Mucosa of gallbladder (tissue), 1 donor: ENCODE data around the gene SMIM12. TPM values are rescaled to one million over a fixed set of nuclear protein-coding genes. Genes with fewer than 3 reads are reported as not detected.
A peak's percentile ranks its signal among the peaks of the same experiment; 100 is the strongest.
"Not testable (repeated sequence)": the region's sequence is repeated elsewhere in the genome, so short reads cannot be mapped to it uniquely, and the experiment has no call there.

Experiments
- DNase-seq: peaks from one replicate; pipeline ENCODE4 v3.0.0-alpha.2; 2020; ENCODE audit warnings: low spot score
- total RNA-seq: library from RNA; stranded (reverse); gene quantifications from one replicate; pipeline ENCODE4 v1.2.1, GENCODE V29; 2021
- donor health status: DM: no; HTN: no; CAD: no.

Gene SMIM12
- total RNA-seq, 1 donor from 2014 or later, result 28.9 TPM

DNA sequence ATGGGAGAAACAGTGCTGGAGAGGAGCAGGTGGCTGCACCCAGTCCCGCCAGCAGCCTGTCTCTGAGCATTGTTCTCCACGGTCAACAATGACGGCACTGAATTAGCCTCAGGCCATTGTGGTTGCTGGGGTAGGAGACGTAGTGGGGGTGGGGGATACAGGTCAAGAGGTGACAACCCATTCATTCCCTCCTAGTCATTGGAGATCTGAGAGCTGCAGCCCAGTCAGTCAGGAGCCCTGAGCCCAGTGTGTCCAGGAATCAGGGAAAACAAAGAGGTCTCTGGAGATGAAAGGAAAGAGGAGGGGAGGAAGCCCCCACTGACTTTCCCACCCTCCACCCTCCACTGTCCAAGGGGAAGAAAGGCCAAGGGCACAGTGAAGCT lies 15.3 kb downstream of the SMIM12 start:
- DNase-seq, result no peak

DNA sequence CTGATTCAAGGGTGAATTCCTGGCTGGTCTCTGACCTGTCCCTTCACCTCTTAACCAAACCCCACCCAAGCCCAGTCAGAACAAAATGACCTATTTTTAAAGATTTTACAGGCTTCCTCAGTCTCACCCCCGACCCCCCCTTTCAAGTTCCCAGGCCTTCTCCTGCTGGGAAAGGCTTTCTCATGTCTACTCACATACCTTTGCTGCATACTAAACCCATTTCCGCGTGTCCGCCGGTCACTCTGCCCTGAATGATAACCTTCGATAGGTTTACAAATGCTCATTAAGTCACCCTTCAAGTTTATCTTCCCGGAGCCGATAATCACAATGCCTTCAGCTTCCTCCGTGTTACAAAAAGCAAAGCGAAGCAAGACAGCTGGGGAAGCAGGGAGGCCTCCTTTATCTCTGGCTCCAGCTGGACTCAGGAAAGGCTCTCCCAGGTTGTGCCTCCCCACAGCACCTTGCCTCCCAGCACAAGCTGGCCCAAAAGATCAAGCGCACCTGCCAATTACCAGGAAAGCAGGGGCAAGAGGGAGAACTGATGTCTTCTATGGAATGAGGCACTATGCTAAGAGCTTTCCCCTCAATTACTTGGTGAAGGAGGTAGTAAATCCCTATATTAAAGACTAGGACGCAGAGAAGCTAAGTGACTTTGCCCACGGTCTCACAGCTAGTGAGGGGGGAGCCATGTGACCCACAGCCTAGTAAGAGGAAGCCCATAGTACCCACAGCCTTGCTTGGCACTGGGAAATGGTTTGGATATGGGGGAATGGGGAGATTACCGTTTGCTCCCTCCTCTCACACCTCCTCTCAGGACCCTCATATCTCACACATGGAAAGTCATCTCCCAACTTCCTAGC lies 15.9 kb downstream of the SMIM12 start:
- DNase-seq, result no peak

DNA sequence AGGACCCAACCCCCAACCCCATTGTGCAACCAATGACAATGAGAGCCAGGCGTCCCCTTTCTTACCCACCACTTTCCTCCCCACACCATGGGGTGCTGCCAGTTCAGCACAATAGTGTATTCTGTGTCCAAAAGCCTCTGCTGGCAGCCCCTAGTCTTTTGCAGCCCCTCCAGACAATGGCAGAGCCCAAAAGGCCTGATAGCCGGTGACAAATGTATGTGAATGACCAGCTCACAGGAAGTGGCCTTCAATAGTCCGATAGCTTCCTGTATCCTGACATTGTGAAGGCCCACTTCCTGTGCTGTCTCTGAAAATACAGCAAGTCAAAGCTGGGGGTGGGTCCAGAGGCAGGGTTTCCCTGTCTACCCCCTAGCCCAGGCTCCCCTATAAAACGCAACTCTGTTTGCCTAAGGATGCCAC lies 16.6 kb downstream of the SMIM12 start:
- no peak for DNase-seq

DNA sequence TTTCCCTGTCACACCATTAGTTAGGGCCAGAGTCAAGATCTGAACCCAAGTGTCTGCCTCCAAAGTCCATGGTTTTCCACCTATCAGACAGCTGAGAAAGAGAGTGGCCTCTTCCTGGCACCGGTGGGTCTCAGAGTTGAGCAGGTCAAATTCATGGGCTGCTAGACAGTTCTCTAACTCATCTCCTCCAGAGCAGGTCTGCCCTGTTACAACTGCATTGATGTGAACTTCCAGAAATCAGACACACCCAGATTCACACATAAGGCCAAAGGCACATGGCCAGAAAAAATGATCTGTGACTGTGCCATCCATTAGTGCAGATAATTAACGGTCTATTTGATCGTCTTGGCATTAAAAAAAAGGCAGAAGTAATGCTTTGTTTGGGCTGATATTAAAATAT lies 17.5 kb downstream of the SMIM12 start:
- DNase-seq, result no peak

DNA sequence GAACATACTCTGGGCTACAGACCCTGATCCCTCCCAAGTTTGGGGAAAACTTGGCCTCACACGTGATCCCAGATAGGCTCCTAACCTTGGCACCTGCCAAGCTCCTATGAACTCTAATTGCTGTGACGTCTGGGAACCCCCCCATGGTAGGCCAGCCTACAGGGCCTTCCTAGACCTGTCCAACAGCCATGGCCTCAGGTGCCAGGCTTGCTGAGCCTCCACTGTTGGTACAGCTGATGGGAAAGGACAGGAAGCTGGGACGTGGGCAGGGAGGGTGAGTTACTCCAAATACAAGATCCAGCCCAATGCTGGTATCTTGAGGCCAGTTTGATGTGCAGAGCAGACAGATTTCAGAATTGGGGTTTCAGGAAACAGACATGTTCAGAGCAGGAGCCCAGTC lies 19.1 kb downstream of the SMIM12 start:
- DNase-seq, result no peak

DNA sequence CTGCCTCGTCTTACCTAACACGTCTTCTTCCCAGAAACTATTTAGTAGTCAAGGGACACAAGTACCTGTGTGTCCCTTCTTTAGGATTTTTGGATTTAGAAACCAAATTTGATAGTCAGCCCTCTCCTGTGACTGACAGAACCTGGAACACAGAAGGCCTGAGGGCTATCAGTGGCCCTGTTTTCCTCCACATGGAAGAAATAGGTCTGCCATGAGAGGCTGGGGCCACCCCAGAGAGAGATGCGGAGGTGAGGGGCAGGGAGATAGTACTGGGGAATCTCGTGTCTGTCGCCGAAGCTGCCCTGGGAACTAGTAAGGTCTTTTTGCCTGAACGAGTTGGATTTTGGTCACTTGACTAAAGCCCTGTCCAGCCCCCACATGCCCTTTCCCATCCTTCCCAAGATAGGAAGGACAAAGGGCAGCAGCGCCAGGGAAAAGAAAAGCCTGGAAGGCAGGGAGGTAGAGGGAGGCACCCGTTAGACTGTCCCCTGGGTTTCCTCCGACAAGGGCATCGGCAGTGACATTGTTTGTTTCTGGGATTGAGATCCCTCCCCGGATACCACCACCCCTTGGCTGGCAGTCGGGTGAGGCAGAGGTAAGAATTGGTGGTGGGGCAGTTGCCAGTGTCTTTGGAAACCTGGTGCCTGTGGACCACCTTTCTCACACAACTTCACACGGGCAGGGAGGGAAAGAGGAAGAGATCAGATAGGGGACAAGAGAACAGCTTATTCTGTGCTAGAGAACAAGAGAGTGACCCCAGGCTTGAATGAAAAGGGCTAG lies 19.8 kb downstream of the SMIM12 start:
- DNase-seq, result no peak

DNA sequence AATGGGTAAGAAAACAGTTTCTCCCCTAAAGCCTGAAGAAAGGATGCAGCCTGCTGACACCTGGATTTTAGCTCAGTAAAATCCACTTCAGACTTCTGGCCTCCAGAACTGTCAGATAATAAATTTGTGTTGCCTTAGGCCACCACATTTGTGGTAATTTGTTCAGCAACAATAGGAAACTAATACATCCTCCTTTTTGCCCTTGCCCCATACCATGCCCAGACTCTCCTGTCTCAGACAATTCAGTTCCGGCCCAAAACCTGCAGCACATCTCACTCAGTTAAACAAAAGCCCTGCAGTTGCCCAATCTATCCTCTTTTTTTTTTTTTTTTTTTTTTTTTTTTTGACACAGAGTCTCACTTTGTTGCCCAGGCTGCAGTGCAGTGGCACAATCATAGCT lies 25.8 kb downstream of the SMIM12 start:
- no peak for DNase-seq

DNA sequence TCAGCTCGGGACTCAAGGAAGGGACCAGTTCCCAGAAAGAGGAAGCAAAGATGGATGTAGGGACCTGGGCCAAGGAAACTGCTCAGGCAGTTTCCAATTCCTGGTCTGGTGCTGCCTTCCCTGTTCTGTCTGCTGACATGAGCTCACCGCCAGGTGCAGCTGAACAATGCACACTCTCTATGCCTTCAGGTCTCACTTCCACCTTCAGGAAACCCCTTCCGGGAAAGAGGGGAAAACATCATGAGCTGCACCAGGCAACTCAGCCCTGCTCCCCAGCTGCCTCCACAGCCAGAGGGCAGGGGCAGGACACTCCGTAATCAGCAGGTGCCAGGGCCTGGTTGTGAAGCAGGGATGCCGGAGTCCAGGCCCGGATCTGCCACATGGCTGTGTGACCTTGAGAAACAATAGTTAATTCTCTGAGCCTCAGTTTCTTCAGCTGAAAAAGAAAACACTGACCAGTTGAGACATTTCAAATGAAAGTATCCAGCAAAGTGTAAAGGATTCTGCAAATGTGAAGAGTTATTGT lies 27.8 kb downstream of the SMIM12 start:
- no peak for DNase-seq

DNA sequence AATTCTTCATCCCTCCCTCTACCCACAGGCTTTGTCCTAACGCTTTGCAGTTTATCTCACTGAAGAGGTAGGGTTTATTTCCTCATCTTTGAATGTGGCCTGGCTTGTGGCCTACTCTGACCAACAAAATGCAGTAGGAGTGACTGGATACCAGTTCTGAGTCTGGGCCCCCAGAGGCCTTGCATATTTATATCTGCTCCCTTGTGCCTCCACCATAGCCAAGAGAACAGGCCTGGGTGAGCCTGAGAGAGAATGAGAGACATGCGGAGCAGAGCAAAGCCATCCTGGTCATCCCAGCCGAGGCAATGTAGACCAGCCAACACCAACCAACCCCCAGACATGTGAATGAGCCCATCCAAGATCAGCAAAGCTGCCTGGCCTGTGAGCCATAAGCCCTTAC lies 30.3 kb downstream of the SMIM12 start:
- DNase-seq, result no peak

DNA sequence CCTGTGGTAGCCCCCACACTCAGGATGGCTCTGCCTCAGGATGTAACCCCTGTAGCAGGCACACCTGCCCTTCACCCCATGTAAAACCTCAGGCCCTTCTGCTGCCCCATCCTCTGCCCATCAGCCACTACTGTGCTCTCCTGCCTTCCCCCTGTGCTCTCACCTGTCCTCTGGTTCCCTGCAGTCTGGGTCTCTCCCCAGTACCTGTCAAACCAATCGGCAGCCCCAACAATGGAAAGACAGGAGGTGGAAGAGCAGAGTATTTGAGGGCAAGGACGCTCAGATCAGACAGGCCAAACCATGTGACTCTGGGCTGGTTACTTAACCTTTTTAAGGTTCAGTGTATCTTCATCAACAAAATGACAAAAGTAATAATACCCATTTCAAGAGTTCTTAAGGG lies 30.9 kb downstream of the SMIM12 start:
- no peak for DNase-seq

DNA sequence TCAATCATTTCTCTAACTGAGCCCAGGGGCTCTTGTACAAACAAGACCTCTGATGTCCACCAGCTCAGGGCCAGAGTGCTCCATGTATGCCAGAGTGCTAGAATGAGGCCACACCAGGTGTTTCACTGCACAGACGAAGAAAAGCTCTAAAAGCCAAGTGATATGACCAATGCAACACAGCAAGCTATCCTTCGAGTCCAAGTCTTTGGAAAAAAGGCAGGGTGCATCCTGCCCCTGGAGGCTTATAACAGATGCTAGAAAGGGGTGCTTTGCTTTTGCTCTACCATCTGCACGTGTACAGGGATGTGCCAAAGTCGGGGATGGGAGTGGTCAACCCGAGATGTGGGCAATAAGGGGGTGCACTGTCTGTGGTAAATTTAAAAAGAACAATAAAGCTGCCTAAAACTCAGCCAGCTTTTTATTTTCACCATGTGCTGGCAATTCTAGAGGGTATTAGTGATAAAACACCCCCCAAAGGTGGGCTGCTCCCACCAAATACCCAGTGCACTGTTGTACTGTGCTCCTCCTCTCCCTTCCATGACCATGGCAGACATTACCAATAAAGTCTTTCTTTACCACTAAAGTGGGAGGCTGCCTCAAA lies 32.1 kb downstream of the SMIM12 start:
- no peak for DNase-seq

DNA sequence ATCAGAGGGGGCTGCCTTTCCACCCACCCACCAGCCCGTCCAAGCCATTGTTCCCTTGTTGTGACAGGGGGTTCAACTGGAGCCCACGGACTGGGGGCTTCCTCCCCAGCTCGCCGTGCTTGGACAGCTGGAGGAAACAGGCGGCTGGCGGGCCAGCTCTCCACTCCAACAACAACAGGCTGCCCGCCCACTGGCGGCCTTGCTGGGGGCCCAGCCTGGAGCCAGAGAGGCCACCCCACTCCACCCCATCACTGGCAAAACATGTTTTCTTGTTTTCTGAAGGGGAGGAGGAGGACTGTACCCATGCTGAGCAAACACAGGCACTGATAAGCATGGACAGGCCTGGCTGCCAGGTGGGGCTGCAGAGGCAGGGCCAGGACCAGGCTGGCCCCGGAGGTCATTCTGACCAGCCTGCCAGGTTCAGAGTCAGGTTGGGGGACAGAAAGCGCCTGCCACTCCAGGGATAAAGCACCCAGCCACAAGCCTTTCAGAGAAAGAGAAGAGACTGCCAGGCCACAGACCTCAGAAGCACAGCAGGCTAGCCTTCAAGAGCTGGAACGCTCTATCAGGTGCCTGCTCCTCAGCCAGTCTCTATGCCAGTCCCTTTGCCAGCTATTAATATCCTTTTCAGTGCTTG lies 34.0 kb downstream of the SMIM12 start:
- DNase-seq, result peak; percentile 24

DNA sequence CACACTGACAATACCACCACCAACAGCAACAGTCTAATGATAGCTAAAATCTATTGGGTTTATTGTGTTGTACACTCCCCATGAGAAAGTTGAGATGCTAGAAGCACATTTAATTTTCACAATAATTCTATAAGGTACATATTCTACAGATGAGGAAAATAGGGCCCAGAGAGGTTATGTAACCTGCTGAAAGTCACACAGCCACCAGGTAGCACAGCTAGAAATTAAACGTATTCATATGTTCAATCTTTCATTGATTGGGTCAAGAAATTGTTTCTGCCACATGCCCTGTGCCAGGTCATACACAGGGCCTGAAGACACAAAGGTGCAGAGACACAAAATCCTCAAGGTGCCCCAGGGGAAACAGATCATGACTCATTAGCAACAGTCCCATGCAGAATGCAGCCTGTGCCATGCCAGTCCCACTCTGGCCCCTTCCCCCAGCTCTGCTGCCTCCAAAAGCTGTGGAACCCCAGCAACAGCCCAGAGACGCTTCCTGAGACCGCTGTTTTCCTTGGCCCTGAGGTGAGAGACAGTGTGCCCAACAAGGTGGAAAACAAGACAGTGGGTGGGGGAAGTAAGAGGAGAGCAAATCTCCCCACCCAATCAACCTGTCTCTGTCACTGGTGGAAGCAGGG lies 34.6 kb downstream of the SMIM12 start:
- no peak for DNase-seq

DNA sequence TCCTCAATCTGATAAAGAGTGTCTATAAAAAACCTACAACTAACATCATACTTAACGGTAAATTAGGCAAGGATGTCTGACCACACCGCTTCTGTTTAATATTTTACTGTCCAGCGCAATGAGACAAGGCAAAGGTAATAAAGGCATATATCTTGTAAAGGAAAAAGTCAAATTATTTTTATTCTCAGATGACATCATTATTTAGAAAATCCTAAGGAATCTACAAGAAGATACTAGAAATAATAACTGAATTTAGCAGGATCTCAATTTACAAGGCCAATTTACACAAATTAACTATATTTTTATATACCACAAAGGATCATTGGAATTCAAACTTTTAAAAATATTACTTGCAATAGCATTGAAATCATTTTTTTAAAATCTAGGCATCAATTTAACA lies 37.3 kb downstream of the SMIM12 start:
- DNase-seq, result no peak

DNA sequence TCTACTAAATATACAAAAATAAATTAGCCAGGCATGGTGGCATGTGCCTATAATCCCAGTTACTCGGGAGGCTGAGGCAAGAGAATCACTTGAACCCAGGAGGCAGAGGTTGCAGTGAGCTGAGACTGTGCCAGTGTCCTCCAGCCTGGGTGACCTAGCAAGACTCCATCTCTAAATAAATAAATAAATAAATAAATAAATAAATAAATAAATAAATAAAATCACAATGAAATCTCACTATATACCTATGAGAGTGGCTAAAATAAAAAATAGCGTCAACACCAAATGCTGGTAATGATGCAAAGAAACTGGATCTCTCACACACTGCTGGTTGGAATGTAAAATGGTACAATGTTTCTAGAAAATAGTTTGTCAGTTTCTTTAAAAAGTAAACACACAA lies 40.7 kb downstream of the SMIM12 start:
- not testable (repeated sequence) for DNase-seq

DNA sequence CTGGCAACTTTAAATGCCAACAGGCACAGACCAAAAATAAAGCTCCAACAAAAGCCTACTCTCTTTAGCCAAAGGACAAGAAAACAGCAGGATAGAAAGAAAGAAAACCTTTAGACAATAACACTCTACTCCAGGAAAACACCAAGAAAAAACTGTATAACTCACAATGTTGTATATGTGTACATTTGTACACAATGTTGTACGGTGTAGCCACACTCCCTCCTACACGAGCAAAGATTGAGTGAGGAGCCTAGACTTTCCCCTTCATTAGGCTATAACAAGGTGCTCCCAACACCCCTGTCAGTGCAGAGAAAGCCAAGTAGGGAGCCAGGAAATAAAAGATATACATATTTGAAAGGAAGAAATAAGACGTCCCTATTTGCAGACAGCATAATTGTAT lies 42.8 kb downstream of the SMIM12 start:
- DNase-seq, result no peak

DNA sequence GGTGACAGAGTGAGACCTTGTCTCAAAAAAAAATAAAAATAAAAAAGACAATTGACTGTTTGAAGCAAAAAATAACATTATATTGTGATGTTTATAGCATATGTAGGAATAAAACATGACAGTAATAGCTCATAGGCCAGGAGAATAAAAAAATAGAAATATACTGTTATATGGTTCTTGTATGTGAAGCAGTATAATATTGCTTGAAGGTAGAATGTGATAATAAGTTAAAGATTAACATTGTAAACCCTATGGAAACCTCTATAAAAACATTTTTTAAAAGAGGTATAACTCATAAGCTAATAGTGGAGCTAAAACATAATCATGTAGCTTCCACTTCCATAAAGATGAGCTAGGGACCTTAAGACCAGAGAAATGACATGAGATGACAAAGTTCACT lies 43.2 kb downstream of the SMIM12 start:
- no peak for DNase-seq

DNA sequence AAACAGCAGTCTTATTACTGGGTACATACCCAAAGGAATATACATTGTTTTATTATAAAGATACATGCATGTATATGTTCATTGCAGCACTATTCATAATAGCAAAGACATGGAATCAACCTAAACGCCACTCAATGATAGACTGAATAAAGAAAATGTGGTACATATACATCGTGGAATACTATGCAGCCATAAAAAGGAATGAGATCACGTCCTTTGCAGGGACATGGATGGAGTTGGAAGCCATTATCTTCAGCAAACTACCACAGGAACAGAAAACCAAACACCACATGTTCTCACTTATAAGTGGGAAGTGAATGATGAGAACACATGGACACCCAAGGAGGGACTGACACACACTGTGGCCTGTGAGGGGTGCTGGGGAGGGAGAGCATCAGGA lies 48.8 kb downstream of the SMIM12 start:
- not testable (repeated sequence) for DNase-seq

DNA sequence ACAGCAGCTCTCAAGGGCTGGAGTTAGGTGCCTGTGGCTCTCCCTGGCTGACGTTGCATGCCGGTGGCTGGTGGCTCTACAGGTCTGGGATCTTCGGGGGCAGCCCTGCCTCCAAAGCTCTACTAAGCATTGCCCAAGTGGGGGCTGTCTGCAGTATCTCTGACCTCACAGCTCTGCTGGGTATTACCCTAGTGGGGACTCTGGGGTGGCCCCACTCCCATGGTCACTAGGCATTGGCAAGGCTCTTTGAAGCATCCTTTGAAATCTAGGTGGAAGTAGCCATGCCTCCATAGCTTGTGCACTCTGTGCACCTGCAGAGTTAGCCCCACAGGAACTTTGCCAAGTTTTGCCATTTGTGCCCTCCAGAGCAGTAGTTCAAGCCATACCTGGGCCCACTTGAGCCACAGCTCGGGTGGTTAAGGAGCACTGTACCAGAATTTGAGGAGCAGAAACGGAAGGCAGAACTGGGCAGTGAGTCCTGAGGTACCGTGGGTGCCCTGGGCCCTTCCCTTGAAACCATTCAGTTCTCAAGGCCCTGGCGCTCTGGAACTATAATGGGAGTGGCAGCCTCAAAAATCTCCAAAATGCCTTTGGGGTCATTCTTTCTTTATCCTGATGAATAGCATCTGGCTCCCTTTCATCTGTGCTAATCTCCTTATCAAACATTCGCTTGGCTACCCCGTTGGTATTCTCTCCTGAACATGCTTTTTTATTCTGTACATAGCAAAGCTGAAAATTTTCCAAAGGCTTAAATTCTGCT lies 51.3 kb downstream of the SMIM12 start:
- DNase-seq, result no peak

DNA sequence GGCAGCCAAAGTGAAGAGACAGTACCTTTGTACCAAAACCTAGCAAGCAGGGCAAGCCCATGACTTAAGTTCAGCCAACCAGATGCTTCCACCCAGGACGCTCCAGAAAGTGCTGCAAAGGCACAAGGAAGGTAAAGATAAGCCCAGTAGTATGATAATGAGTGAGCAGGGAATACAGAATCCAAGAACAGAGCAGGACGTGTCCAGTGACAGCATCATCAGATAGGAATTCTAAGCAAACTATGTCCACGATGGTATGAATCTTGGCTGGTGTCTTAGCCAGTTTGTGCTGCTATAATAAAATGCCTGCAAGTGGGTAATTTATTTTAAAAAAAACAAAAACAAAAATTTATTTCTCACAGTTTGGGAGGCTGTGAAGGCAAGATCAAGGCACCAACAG lies 53.2 kb downstream of the SMIM12 start:
- DNase-seq, result no peak

DNA sequence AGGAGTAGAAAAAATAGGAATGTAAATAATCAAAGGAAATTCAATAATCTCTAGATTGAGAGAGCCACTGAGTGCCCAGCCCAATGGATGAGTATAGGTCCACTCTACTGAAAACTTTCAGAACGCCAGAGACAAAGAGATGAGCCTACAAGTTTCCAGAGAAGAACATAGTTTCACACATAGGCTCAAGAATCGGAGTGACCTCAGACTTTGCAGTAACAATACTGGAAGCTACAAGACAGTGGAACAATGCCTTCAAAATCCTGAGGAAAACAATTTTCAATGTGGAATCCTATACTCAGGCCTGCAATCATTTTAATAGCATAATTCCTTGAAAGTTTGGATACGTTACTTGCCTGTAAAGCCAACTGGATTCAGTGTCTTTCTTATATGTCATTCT lies 55.8 kb downstream of the SMIM12 start:
- no peak for DNase-seq
